HL-60/S4 treated with retinoic acid at 250 ng/mL for 4 days and 3 days (cell line): ENCODE data around the gene ANKRD12.

Experiments used
- in situ Hi-C: fragments of 300-500 bp; cut with MboI; formaldehyde crosslinking; loops from 2 replicates; pipeline ENCODE4 v1.7.0; 2022; ENCODE audit warnings: low sequenced_read_pairs

ANKRD12 gene

DNA sequence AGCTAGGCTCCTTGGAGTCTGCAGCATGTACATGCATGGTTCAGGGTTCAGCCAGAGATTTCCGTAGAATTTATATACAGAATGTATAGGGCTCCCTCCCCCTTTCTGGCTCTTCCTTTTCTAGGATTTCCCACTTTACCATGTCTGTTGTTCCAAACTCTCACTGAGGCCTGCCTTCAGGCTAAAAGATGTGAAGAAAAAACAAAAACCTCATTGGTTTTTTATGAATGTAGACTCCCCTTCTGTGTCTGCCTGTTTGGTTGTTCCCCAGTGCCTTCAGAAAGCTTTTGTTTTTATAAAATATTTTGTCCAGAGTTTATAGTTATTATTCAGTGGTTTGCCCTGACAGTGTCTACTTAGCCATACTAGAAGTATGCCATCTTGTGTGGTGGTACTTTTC, 30.5 kb upstream of the ANKRD12 start:
- in situ Hi-C loops, result no loop called here

DNA sequence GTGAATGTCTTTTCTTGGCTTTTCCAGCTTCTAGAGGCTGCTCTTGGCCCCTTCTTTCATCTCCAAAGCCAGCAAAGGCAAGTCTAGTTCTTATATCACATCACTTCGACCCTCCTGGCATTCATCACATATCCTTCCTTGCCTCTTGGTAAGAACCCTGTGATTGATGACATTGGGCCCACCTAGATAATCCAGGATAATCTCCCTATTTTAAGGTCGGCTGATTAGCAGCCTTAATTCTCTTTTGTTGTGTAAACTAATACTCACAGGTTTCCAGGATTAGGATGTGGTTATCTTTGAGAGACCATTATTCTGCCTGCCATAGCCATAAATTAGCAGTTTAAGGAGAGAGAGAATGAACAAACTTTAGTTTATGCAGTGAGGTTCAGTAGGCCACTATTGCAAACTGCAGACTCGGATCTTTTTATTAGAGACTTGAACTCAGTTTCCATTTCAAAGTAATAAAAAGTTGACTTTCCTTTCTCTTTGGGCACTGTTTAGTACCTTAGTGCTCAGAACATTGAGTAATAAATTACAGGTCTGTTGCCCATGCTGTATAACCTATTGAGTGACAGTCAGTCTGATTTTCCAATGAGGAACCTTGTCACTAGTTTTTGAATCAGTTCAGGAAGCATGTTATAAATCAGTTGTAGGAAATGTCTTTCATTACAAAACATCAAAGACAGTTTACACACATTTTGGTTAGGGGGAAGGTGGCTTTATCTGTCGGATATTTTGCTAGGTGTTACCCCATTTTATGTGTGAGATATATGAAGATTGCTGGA, 29.6 kb upstream of the ANKRD12 start:
- in situ Hi-C loops, result no loop called here

DNA sequence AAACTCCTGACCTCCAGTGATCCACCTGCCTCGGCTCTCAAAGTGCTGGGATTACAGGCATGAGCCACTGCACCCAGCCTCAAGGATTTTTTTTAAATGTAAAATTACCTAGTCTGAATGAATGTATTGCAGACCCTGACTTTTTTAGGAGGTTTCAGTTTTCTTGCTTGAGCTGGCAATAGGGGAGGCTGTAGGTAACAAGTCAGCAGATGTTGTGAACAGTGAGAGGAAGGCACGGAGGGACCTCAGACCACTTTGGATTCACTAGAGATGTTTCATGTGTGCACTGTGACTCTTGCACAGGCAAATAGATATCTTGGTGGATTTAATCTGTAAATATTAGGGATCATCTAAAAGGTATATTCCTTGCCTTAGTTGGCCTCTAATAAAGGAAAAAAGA, 27.7 kb upstream of the ANKRD12 start:
- in situ Hi-C loops, result no loop called here

DNA sequence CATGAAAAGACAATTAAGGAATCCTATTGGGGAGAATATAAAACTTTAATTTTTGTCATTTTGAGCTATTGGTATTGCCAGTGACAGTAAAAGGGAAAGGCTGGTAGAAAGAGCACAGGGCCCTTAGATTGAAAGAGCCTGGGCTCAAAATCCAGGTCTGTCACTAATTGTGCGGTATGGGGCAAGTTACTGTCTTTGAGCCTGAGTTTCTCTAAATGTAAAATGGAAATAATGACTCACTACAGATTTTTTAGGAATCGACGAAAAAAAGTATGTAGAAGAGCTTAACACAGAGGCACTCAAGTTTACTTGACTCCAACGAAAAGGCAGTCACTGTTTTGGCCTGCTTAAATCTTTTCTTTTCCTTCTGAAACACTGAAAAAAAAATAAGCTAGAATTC, 27.1 kb upstream of the ANKRD12 start:
- in situ Hi-C loops, result no loop called here

DNA sequence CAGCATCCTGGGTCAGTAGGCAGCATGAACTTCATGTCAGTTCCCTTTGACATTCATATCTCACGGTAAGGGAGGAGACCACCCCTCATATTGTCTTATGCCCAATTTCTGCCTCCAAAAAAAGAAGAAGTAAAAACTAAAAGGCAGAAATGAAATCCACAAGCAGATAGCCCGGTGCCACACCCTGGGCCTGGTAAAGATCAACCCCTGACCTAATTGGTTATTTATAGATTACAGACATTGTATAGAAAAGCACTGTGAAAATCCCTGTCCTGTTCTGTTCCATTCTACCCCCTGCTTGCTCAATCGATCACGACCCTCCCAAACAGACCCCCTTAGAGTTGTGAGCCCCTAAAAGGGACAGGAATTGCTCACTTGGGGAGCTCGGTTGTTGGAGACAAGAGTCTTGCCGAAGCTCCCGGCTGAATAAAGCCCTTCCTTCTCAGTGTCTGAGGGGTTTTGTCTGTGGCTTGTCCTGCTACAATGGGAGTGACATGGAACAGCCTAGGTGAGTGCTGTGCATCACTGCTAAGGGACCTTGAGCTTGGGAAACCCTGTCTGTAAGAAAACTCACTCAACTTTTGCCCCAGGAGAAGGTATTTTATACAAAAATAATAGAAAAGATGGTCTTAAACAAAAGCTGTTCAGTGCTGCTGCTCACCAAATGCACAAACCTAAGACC, 23.0 kb upstream of the ANKRD12 start:
- in situ Hi-C loops, result no loop called here

- in situ Hi-C loops, result no loop called here
Observed at GRCh38 chr18:9115984-9116383, 20.6 kb upstream of the ANKRD12 start.

DNA sequence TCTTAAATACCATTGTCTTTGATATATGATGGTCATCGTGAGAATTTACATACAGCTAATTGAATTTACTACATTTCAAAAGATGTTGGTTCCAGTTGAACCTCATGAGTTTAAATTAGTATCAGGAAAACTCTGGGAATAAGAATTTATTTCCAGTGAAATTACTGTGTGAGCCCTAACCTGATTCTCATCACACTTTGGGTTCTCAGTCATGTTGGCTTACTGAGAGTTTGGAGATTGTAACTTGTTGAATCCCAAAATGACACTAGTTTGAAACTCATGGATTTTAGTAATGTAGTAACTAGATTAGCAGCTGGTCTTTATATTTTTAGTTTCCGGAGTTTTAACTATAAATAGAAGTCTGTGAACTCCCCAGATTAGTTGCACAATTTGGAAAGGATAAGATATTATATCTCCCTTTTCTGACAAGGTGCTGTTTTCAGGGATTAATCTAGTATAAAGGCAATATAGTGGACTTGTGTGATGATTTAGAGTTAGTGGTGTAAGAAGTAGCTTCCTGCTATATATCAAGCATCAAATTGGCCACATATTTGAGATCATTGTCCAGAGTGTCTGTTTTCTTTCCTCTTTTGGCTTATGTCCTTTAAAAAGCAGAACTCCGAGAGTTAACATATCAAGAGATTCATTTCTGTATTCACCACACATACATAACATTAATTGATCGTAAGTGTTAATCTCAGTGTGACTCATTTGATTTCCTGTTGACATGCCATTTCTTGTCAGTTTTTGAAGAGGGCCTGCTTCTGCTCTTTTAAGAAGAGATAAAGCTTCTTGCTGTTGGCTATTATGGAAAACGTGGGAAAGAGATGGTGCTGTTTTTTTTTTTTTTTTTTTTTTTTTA, 18.4 kb upstream of the ANKRD12 start:
- in situ Hi-C loops, result no loop called here

DNA sequence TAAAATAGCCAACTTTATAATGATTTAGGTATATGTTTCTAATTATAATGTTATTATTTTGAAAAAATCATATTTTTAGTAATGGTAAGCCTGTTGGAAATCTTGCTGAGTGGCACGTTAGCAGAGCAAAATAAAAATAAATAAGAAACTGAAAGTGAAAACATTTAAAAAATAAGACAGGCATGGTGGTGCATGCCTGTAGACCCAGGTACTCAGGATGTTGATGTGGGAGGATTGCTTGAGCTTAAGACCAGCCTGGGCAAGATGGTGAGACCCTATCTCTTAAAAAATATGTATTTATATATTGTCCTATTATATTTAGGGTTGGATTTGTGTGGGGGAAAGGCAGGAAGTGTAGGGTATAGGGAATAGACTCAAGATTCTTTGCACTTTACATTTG, 15.8 kb upstream of the ANKRD12 start:
- in situ Hi-C loops, result no loop called here

- in situ Hi-C loops, result no loop called here
Observed at GRCh38 chr18:9123520-9123919, 13.1 kb upstream of the ANKRD12 start.

GRCh38 chr18:9124824-9125223, 11.8 kb upstream of the ANKRD12 start:
- in situ Hi-C loops, result no loop called here

DNA sequence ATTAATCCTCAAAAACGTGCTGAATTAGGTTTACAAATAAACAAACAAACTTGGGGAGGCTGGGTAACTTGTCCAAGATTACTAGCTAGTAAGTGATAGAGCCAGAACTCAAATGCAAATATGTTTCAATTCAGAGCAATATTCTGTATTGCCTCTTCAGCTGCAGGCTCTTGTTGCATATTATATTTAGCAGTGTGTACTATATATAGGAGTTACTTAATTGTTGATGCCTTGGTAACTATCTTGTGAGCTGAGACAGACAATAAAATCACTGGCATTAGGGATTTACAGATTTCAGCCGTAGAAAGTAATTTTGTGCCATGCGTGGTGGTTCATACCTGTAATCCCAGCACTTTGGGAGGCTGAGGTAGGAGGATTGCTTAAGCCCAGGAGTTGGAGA, 10.2 kb upstream of the ANKRD12 start:
- in situ Hi-C loops, result no loop called here

DNA sequence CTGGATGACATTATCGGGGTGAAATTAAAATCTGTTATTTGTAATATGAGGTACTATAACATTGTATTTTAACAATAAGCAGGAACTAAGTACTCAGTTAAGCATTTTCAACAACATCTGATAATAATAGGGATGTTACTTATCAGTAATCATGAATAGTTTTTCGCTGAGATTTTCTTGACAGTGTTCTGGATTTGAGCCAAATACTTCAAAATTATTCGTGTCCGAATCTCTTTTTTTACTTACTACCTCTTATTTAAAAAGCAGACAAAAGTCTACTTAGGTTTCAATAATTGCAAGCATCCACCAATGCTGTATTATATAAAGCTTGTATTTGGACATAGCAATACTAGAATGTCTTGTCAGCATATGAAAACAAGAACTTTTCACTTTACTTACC, 6.4 kb upstream of the ANKRD12 start:
- in situ Hi-C loops, result no loop called here

GRCh38 chr18:9130806-9131205, 5.8 kb upstream of the ANKRD12 start:
- in situ Hi-C loops, result no loop called here

DNA sequence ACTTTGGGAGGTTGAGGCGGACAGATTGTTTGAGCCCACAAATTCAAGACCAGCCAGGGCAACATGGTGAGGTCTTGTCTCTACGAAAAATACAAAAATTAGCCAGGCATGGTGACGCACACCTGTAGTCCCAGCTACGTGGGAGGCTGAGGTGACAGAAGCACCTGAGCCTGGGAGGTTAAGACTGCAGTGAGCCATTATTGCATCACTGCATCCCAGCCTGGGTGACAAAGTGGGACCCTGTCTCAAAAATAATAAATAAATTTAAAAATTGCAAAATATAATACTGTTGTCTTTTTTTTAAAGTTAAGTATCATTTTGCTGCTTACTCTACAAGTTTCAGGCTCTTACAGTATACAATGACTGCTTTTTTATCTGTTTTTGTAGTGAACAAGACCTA, 4.0 kb upstream of the ANKRD12 start:
- in situ Hi-C loops, result no loop called here

GRCh38 chr18:9133225-9133624, 3.4 kb upstream of the ANKRD12 start:
- in situ Hi-C loops, result no loop called here

DNA sequence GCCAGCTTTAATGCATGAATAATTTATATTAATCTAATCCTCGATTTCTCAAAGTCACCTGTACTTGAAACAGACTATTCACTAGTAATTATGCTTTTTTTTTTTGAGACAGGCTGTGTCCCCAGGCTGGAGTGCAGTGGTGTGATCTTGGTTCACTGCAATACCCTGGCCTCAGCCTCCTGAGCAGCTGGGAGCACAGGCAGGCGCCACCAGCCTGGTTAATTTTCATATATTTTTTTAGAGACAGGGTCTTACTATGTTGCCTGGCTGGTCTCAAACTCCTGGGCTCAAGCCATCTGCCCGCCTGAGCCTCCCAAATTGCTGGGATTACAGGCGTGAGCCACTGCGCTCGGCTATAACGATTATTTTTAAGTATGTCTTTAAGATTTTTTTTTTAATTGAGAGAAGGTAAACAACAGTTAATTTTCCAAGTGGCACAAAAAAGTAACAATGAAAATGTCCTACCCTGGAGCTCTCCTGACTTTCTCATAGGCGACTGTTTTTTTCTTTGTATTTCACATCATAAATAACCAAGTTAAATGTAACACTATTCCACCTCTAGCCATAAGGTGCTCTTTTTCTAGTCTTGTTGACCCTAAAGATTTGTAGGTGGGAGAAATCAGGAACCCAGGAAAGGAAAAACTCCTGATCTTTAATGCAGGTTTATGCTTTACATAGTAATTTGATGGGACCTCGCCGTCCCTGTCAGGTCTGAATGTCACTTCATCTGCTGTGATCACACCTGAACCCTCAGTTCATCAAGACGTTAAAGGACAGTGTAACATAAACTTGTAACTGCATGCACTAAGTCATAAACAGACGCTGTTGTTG, 1.3 kb upstream of the ANKRD12 start:
- in situ Hi-C loops, result no loop called here

GRCh38 chr18:9135912-9136314, 668 bp upstream of the ANKRD12 start:
- in situ Hi-C loops, result no loop called here

- in situ Hi-C loops, result no loop called here
Observed at GRCh38 chr18:9137168-9138066, 836 bp downstream of the ANKRD12 start.

DNA sequence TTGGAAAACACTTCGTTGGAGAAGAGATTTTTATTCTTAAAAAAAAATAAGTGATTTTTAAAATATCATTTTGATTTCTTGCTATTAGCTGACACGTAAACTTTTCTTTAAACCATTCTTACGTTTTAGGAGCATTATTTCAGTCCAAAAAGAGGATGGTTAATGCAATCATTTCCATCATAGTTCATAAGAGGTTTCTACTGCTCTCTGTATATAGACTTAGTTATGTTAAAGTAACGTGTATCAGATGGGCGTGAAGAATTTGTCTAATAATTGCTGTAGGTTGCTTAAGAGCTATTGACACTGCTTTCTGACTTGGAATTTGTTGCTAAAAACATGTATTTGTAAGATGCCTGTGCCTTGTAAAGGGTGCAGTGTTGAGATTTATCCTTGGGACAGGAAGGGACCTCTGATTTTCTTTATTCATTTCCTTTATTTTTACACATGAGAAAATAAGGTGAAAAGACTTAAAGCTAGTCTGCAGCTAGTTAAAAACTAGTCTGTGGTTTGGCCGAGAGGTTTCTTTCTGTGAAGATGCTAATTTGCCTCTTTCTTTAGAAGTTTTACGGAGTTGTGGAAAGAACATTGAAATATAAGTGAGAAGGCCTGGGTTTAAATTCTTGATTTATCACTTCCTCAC, 2.9 kb downstream of the ANKRD12 start:
- in situ Hi-C loops, result no loop called here
